ENCODE results near the gene TBL2.
"Not testable (repeated sequence)": the region's sequence is repeated elsewhere in the genome, so short reads cannot be mapped to it uniquely, and the experiment has no call there.

Gene TBL2, protein sequence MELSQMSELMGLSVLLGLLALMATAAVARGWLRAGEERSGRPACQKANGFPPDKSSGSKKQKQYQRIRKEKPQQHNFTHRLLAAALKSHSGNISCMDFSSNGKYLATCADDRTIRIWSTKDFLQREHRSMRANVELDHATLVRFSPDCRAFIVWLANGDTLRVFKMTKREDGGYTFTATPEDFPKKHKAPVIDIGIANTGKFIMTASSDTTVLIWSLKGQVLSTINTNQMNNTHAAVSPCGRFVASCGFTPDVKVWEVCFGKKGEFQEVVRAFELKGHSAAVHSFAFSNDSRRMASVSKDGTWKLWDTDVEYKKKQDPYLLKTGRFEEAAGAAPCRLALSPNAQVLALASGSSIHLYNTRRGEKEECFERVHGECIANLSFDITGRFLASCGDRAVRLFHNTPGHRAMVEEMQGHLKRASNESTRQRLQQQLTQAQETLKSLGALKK

DNA sequence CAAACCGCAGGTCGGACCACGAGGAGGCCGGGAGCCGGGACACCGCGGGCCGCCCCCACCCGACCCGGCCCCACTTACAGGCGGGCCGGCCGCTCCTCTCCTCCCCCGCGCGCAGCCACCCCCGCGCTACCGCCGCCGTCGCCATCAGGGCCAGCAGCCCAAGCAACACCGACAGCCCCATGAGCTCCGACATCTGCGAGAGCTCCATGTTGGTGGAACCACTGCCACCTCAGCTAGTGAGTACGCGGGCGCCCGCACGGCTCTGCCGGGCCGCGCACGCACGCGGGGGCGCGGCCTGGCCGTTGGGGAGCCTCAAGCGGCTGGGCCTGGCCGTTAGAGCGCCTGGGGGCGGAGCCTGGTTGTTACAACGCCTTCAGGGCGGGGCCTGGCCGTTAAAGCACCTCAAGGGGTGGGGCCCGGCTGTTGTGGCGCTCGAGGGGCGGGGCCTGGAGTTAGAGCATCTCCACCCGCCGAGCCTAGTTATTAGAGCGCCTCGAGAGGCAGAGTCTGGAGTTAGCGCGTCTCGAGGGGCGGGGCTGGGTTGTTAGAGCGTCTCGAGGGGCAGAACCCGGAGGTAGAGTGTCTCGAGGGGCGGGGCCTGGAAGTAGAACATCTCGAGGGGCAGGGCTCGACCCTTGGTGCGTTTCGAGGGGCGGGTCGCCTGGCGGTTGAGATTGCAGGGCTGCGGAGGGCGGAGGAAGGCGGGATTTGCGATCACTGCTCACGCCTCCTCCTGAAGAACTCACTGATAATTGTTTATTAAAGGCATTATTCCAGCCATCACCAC, at the start of gene TBL2:
Gene TBL2, minus strand, starts transcription at position 238 of the 787 bp plus-strand sequence. Its CDS starts 30 bp downstream, at position 208.
- peak; percentile 98 for DNase-seq

DNA sequence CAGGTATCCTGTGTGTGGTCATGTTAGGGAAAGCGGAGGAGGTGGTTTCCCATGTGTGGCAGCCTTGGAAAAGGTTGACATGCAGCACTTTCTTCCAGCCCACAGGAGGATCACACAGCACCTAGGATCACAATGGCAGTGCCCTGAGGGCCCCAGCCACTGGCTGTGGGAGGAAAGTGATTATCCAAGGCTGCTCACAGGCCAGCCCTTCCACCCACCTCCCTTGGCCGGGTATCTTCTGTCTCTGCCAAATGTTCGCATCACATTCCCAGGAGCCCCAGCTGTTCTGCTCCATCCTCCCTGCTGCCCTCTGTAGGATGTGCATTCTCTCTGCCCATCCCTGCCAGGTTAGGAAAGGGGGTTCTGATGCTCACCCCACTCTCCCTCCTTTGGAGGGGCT, 48.4 kb upstream of the TBL2 start:
- DNase-seq, result no peak

DNA sequence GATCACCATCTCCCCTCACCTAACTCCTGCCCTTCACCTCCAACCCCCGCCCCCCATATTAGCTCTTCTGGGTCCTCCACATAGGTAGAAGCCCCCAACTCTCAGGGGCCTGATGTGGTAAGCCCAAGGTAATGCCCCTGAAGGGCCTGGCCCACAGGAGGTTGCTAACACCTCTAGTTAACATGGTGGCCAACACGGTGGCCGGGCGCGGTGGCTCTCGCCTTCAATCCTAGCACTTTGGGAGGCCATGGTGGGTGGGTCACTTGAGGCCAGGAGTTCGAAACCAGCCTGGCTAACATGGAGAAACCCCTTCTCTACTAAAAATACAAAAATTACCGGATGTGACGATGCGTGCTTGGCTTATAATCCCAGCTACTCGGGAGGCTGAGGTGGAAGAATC, 46.9 kb upstream of the TBL2 start:
- DNase-seq, result no peak

DNA sequence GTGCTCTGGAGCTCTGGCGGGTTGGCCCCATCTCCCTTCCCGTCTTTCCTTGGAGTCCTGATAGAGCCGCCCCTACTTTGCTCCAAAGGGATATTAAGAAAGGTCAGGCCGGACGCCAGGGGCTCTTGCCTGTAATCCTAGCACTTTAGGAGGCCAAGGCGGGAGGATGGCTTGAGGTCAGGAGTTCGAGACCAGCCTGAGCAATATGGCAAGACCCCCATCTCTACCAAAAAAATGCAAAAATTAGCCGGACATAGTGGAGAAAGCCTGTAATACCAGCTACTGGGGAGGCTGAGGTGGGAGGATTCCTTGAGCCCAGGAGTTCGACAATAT, 46.3 kb upstream of the TBL2 start:
- no peak for DNase-seq

GRCh38 chr7:73623798-73624668, 45.7 kb upstream of the TBL2 start, which contains the start of gene MLXIPL:
MLXIPL (minus strand) TSS chr7:73624522; CDS start chr7:73624492, 30 bp downstream.
- DNase-seq, result peak; percentile 82

- DNase-seq, result no peak
Measured at GRCh38 chr7:73622909-73623797, 44.8 kb upstream of the TBL2 start.

DNA sequence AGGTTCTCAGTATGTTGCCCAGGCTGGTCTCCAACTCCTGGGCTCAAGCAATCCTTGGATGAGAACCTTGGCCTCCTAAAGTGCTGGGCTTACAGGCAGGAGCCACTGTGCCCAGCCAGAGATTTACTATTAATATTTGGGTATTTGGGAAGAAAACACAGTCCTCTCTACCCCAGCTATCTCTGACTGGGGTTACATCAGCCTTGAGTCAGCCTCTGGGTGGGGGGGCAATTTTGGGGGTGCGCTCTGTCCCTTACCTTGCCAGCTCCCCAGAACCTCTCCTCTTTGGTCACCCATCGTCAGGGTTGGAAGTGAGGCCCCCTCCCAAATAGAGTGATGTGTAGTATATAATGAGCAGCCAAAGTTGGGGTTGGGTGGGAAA, 44.1 kb upstream of the TBL2 start:
- no peak for DNase-seq

DNA sequence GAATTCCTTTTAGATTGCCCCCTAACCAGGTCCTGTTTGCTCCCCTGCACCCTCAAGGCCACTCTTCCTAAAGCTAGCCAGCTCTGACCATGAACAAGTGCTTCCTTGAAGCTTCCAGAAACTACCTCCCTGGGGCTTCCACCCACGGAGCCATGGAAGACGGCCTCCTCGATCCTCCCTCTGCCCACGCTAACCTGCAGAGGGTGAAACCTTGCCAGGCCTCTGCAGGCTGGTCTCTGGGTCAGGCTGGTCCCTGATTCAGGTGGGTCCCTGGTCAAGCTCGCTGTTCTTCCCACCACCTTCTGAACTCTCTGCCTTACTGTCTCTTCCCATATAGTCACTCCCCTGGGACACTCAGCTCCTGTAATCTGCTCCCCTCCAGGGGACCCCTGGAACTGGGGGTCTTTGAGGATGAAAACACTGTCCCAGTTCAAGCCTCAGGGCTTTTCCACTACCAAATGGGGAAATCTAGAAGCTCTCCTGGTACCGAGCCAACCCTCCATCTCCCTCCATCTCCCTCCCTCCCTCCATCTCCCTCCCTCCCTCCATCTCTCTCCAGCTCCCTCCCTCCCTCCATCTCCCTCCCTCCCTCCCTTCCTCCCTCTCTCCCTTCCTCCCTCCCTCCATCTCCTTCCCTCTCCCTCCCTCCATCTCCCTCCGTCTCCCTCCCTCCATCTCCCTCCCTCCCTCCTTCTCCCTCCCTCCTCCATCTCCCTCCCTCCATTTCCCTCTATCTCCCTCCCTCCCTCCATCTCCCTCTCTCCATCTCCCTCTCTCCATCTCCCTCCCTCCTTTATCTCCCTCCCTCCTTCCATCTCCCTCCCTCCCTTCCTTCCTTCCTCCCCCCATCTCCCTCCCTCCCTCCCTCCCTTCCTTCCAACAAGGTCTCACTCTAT, 43.0 kb upstream of the TBL2 start:
- DNase-seq, result no peak

DNA sequence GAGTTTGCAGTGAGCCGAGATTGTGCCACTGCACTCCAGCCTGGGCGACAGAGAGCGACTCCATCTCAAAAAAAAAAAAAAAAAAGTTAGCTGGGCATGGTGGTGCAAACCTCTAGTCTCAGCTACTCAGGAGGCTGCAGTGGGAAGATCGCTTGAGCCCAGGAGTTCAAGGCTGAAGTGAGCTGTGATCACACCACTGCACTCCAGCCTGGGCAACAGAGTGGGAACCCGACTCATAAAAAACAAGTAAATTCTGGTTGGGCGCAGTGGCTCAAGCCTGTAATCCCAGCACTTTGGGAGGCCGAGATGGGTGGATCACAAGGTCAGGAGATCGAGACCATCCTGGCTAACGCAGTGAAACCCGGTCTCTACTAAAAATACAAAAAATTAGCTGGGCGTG, 41.0 kb upstream of the TBL2 start:
- DNase-seq, result not testable (repeated sequence)

DNA sequence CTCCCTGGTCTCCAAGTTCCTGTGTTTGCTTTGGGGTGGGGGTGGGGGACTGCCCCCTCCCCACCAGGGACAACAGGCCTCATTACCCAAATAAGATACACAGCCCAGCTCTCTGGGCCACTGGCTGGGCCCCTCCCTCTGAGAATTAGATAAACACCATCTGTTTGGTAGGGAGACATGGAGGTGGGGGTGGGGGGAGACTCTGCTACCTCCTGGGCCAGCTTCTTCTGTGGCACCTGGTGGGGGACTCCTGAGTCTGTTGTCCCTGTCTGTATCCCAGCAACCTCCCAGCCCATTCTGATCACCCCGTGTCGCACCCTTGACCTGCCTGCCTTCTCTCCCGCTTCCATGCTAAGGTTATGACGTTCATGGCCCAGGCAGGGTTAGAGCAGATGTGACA, 40.2 kb upstream of the TBL2 start:
- DNase-seq, result no peak

DNA sequence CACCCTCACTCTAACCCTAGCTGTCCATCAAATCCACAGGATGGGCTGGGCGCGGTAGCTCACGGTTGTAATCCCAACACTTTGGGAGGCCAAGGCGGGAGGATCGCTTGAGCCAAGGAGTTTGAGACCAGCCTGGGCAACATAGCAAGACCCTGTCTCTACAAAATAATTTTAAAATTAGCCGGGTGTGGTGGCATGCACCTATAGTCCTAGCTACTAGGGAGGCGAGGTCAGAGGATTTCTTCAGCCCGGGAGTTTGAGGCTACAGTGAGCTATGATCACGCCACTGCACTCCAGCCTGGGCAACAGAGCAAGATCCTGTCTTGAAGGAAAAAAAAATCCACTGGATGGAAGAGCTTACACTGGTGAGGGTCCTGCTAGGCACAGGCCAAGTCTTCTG, 39.1 kb upstream of the TBL2 start:
- not testable (repeated sequence) for DNase-seq

DNA sequence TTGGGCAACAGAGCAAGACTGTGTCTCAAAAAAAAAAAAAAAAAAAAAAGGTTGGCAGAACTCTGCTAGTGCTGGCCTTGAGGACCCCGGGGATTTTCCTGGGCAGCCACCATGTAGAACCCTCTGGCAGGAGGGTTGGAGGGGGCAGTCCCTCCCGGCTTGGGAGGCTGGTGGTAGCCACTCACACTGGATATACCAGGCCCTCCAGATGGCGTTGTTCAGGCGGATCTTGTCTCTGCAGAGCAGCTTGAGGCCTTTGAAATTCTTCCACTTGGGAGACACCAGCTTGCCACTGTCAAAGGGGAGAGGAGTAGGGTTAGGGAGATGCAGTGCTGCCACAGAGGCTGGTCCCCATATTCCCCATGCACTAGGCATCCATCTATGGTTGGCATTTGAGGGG, 37.5 kb upstream of the TBL2 start:
- no peak for DNase-seq

DNA sequence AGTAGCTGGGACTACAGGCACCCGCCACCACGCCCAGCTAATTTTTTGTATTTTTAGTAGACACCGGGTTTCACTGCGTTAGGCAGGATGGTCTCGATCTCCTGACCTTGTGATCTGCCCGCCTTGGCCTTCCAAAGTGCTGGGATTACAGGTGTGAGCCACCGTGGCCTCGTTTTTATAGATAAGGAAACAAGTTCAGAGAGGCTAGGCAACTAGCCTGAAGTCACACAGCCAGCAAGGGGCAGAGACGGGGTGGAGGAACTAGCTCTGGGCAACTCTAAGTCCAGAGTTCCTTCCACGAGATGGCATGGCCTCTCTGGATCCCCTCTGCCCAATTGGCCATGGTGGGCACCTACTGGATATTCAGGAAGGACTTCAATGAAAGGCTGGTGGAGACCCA, 36.6 kb upstream of the TBL2 start:
- not testable (repeated sequence) for DNase-seq

DNA sequence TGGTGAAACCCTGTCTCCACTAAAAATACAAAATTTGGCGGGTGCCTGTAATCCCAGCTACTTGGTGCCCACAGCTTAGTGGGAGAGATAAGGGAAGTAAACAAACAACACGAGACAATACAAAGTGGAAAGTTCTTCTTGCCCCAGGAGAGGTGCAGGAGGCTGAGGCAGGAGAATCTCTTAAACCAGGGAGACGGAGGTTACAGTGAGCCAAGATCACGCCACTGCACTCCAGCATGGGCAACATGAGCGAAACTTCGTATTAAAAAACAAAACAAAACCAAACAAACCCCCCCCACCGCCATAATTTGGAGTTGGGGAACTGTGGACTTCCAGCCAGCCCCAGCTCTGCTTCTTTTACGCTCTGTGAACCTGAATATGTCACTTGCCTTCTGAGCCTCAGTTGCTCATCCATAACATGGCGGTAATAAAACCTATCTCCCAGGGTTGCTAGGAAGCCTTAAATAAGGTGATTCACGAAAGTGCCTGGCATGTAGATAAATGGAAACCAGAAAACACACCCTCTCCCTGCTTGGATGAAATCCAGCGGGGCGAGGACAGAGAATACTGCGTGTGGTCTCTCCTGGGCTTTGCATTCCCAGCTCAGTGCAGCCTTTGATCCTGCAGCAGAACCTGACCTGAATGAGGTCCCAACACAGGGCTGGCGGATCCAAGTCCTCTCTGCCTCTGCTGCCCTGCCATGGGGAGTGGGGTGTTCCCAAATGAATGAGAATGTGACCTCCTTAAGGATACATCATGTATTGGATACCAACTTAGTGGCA, 35.8 kb upstream of the TBL2 start:
- no peak for DNase-seq

DNA sequence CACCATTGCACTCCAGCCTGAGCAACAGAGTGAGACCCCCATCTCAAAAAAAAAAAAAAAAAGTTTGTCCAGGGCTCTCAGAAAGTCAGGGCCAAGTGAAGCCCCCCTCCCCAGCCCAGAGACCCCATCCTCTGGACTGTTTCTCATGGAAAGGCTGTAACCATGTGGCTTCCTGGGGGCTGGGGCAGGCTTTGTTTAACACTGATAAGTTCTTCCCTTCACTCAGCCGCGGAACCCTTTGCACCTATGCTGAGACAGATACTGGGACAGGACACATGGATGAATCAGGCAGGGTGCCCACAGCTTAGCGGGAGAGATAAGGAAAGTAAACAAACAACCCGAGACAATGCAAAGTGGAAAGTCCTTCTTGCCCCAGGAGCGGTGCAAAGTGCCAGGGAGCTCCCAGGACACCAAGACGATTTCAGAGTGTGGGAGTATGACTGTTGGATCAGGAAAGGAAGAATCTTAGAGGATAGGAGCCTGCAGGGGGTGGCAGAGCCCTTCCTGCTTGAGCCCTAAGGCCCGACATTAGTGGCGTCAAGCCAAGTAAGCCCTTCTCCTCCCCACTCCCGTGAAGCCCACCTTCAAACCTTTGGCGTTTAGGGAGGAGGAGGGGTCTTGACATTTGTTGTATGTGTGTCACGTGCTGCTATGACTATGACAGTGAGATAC, 34.4 kb upstream of the TBL2 start:
- no peak for DNase-seq

- no peak for DNase-seq
Measured at GRCh38 chr7:73611017-73611555, 32.7 kb upstream of the TBL2 start.

- DNase-seq, result no peak
Measured at GRCh38 chr7:73610105-73610504, 31.7 kb upstream of the TBL2 start.

DNA sequence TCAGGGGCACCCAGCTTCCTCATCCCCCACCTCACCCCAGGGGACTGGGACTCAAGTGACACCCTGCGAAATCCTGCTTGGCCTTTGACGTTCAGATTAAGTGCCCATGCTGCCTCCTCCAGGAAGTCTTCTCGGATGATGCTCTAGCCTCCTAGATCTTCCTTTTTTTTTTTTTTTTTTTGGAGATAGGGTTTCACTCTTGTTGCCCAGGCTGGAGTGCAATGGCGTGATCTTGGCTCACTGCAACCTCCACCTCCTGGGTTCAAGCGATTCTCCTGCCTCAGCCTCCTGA, 29.3 kb upstream of the TBL2 start:
- DNase-seq, result not testable (repeated sequence)

Measured in NCI-H510A (cell line).